Right lobe of liver (tissue), 6 donors: Measurements from ENCODE around the gene COL6A1. TPM values are rescaled to one million over a fixed set of nuclear protein-coding genes. Genes with fewer than 3 reads are reported as not detected.
"Not testable (repeated sequence)": the region's sequence is repeated elsewhere in the genome, so short reads cannot be mapped to it uniquely, and the experiment has no call there.

Source experiments
- ATAC-seq, 4 donors: fragments of 200-7000 bp; cut with Tn5 transposase; one replicate each; pipeline ENCODE4 v1.9.1; 2020; ENCODE audit warnings: mild to moderate bottlenecking in 4 of 4, moderate library complexity in 4 of 4
- DNase-seq, 3 donors: peaks; one replicate each; pipeline ENCODE4 v3.0.0-alpha.2; 2020
- H3K27ac ChIP-seq, 3 donors: fragments of 200-600 bp; one replicate each; pipeline ENCODE4 v1.8.0; 2022
- H3K27me3 ChIP-seq, 2 donors: fragments of 200-600 bp; one replicate each; pipeline ENCODE4 v1.8.0; 2022
- H3K36me3 ChIP-seq, 4 donors: fragments of 200-600 bp; sonication (generic) in 1 of 4; one replicate each; pipeline versions ENCODE4 v1.5.1 to v1.8.0; 2017 to 2022; ENCODE audit warnings: control low read depth in 1 of 4
- H3K4me1 ChIP-seq, 4 donors: fragments of 200-600 bp; sonication (generic) in 1 of 4; one replicate each; pipeline versions ENCODE4 v1.5.1 to v1.8.0; 2017 to 2022; ENCODE audit warnings: control low read depth in 1 of 4
- H3K4me3 ChIP-seq, 3 donors: fragments of 200-600 bp; one replicate each; pipeline ENCODE4 v1.8.0; 2022
- H3K9me3 ChIP-seq, 4 donors: fragments of 200-600 bp; sonication (generic) in 1 of 4; one replicate each; pipeline versions ENCODE4 v1.5.1 to v1.8.0; 2017 to 2022; ENCODE audit warnings: control low read depth in 1 of 4
- POLR2A ChIP-seq: fragments of 450-650 bp; IDR thresholded peaks from one replicate; pipeline ENCODE4 v1.6.1; 2017; ENCODE audit warnings: antibody characterized with exemption, mild to moderate bottlenecking
- WGBS: methylation state at CpG from one replicate; pipeline ENCODE4 v1.1.6; 2018; ENCODE audit warnings: low coverage, low lambda C conversion rate; ENCODE audit not compliant: insufficient coverage; ENCODE audit errors: missing lambda C conversion rate; 5-methylcytosine and 5-hydroxymethylcytosine counted together
- intact Hi-C, 2 donors: fragments of 100-400 bp; cut with DNase I; formaldehyde crosslinking; loops; one replicate each; pipeline versions ENCODE4 v1.11.2 to v1.14.1; 2022
- total RNA-seq, 6 experiments: library from RNA; depleted of rRNA in 2 of 6; stranded (reverse); fragments of >200 nt in 2 of 6; fragmentation: NEBNext Ultra II Directional in 3 of 6; extraction: Animal tissue kit (Norgen Biotek cat#: 25700) in 3 of 6; gene quantifications; one replicate each; pipeline versions ENCODE4 v1.1.0 to v1.2.4, GENCODE V29; 2016 to 2023
- TF ChIP-seq, protein P1 (sequence below), 4 donors: fragments of 200-600 bp in 3 of 4; fragments of 450-650 bp in 1 of 4; IDR thresholded peaks; one replicate each; pipeline versions ENCODE4 v1.5.1 to v1.8.0; 2016 to 2022; ENCODE audit warnings: antibody characterized with exemption in 4 of 4, mild to moderate bottlenecking in 2 of 4
- donor health status: DM: no; HTN: yes; CAD: no.
- donor health status: DM: no; HTN: no; CAD: no.
- donor health status: DM: no; HTN: no; CAD: no.
- donor health status: DM: no; HTN: yes; CAD: no.
- donor health status: DM: no; HTN: yes; CAD: no.

Gene COL6A1
- total RNA-seq, 6 experiments from 2014 or later, result 28.2 to 79.9 (median 51.1) TPM

DNA sequence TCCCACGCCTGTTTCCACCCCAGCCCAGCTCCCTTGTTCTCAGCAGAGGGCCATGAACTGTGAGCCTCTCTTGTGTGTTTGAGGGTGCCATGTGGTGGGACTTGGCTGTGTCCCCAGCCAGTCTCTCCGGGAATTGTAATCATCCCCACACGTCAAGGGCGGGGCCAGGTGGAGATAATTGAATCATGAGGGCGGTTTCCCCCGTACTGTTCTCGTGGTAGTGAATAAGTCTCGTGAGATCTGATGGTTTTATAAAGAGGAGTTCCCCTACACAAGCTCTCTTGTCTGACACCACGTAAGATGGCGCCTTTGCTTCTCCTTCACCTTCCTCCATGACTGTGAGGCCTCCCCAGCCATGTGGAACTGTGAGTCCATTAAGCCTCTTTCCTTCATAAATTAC is 59.1 kb downstream of the COL6A1 start:
- no peak for DNase-seq
- no peaks in the 10 kb centered on the region for H3K36me3 ChIP-seq
- no peaks in the 10 kb centered on the region for H3K4me1 ChIP-seq
- TF ChIP-seq POLR2A, result no peak
- TF ChIP-seq, protein P1, sequence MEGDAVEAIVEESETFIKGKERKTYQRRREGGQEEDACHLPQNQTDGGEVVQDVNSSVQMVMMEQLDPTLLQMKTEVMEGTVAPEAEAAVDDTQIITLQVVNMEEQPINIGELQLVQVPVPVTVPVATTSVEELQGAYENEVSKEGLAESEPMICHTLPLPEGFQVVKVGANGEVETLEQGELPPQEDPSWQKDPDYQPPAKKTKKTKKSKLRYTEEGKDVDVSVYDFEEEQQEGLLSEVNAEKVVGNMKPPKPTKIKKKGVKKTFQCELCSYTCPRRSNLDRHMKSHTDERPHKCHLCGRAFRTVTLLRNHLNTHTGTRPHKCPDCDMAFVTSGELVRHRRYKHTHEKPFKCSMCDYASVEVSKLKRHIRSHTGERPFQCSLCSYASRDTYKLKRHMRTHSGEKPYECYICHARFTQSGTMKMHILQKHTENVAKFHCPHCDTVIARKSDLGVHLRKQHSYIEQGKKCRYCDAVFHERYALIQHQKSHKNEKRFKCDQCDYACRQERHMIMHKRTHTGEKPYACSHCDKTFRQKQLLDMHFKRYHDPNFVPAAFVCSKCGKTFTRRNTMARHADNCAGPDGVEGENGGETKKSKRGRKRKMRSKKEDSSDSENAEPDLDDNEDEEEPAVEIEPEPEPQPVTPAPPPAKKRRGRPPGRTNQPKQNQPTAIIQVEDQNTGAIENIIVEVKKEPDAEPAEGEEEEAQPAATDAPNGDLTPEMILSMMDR (IDR thresholded peaks at IDR 0.05), result no peak
- no peaks in the 10 kb centered on the region for H3K9me3 ChIP-seq
- no peak for ATAC-seq
- no peak overlapping the region for H3K4me3 ChIP-seq
- intact Hi-C loops, result no loop called here
- no peak overlapping the region for H3K27ac ChIP-seq
- no peaks in the 10 kb centered on the region for H3K27me3 ChIP-seq
- WGBS, result 73% methylated on average over 9 of the region's 10 CpGs

DNA sequence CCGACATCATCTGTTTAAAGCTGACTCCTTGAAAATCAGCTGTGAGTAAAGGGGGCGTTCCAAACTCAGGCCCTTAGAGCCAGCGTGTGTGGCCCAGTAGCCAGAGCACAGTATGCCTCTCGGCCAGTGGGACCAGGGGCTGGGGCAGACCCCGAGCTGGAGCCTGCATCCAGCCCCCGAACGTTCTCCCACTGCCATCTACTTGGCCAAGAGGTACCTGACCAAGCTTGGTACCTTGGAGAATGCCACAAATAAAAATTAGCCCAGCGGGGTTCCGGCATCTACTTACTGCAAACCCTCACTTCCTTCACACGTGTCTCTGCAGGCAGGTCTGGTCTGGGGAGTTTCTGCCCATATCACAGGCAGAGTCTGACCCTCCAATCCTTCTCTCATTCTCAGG is 59.6 kb downstream of the COL6A1 start:
- Histone ChIP-seq H3K27ac (no peak overlapping the region), H3K27me3 (no peaks in the 10 kb centered on the region), H3K36me3 (no peaks in the 10 kb centered on the region), H3K4me3 (no peak overlapping the region), H3K9me3 (no peaks in the 10 kb centered on the region), H3K4me1 (no peaks in the 10 kb centered on the region)
- TF ChIP-seq POLR2A, result no peak
- TF ChIP-seq, protein P1 (IDR thresholded peaks at IDR 0.05), result no peak
- DNase-seq, result no peak
- ATAC-seq, result no peak
- 70% methylated on average over 2 of the region's 10 CpGs for WGBS
- intact Hi-C loops, result no loop called here

DNA sequence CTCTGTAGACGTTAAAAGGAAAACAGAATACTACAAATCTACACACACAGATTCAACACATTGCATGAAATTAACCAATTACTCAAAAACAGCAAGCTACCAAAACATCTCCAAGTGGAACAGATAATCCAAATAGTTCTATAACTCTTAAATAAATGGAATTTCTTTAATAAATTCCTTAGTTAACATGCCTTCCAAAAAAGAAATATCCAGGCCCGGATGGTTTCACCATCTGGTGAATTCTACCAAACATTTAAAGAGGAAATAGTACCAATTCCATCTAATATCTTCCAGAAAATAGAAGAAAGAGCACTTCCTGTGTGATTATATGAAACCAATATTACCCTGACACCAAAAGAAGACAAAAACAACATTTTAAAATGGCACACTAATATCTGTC is 63.6 kb downstream of the COL6A1 start:
- ATAC-seq, result no peak
- H3K36me3 ChIP-seq, result no peaks in the 10 kb centered on the region
- H3K4me1 ChIP-seq, result no peaks in the 10 kb centered on the region
- WGBS, result 38% methylated on average over 2 of the region's 2 CpGs
- no peak for TF ChIP-seq POLR2A
- TF ChIP-seq, protein P1 (IDR thresholded peaks at IDR 0.05), result no peak
- no peak overlapping the region for H3K4me3 ChIP-seq
- intact Hi-C loops, result no loop called here
- H3K9me3 ChIP-seq, result no peaks in the 10 kb centered on the region
- no peak overlapping the region for H3K27ac ChIP-seq
- DNase-seq, result no peak
- no peaks in the 10 kb centered on the region for H3K27me3 ChIP-seq

DNA sequence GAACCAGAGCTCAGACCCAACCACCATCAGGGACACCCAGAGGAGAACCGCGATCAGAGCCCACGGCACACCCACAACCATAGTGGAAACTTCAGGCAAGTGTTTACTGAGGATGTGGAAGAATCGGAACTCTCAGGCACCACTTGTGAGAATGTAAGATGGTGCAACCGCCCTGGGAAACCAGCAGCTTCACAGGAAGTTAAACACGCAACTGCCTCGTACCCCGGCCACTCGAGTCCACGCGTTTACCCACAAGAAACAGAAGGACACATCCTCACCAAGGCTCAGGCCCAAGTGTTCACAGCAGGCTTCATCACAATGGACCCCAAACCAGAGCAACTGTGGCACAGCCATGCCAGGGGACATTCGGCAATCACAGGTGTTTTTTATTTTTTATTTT is 64.9 kb downstream of the COL6A1 start:
- ATAC-seq, result no peak
- Histone ChIP-seq H3K4me3 (no peak overlapping the region), H3K9me3 (no peaks in the 10 kb centered on the region), H3K36me3 (no peaks in the 10 kb centered on the region), H3K27me3 (no peaks in the 10 kb centered on the region), H3K27ac (no peak overlapping the region), H3K4me1 (no peaks in the 10 kb centered on the region)
- TF ChIP-seq, protein P1 (IDR thresholded peaks at IDR 0.05), result no peak
- TF ChIP-seq POLR2A, result no peak
- no peak for DNase-seq
- intact Hi-C loops, result no loop called here
- WGBS, result 80% methylated on average over 6 of the region's 12 CpGs

DNA sequence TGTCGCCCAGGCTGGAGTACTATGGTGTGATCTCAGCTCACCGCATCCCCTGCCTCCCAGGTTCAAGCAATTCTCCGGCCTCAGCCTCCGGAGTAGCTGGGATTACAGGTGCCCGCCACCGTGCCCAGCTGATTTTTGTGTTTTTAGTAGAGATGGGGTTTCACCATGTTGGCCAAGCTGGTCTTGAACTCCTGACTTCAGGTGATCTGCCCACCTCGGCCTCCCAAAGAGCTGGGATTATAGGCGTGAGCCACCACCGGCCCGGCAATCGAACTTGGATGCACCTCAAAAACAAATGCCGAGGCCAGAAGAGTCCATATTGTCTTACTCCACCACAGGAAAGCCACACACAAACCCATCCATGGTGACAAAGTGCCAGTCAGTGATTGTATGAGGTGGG is 65.3 kb downstream of the COL6A1 start:
- H3K27ac ChIP-seq, H3K4me1 ChIP-seq, DNase-seq, H3K4me3 ChIP-seq, H3K9me3 ChIP-seq, H3K36me3 ChIP-seq, H3K27me3 ChIP-seq, ATAC-seq, intact Hi-C loops: not testable (repeated sequence)
- WGBS, result 77% methylated on average over 11 of the region's 12 CpGs
